UCSD-AML1 (cell line): ENCODE measurements around the gene PHETA1.

Source experiments
- DNase-seq: peaks from one replicate; lab custom pipeline; 2025; ENCODE audit not compliant: unreplicated experiment; lab: John Stamatoyannopoulos, UW

PHETA1 gene

GRCh38 chr12:111368788-111369495 is at the start of gene PHETA1:
TSS of gene PHETA1 (minus strand) at chr12:111369095. CDS start at chr12:111363427, 5,668 bp downstream.
- DNase-seq = peak; percentile 92

GRCh38 chr12:111418594-111418880 is 49.6 kb upstream of the PHETA1 start:
- DNase-seq = no peak

- DNase-seq = no peak
These were observed 49.1 kb upstream of the PHETA1 start for GRCh38 chr12:111417784-111418593.

GRCh38 chr12:111417290-111417689 is 48.4 kb upstream of the PHETA1 start:
- no peak for DNase-seq

GRCh38 chr12:111414711-111415252 is 45.9 kb upstream of the PHETA1 start:
- no peak for DNase-seq

GRCh38 chr12:111413442-111414086 is 44.7 kb upstream of the PHETA1 start:
- no peak for DNase-seq

GRCh38 chr12:111412830-111413441 is 44.0 kb upstream of the PHETA1 start:
- DNase-seq = no peak

- peak; percentile 34 for DNase-seq
These were observed 43.3 kb upstream of the PHETA1 start for GRCh38 chr12:111412007-111412829.

GRCh38 chr12:111411185-111411764 is 42.4 kb upstream of the PHETA1 start:
- DNase-seq = no peak

GRCh38 chr12:111410431-111411184 is 41.7 kb upstream of the PHETA1 start:
- no peak for DNase-seq

- peak; percentile 90 for DNase-seq
These were observed 41.0 kb upstream of the PHETA1 start for GRCh38 chr12:111409780-111410430.

- peak; percentile 67 for DNase-seq
These were observed 40.5 kb upstream of the PHETA1 start for GRCh38 chr12:111409403-111409779.

- DNase-seq = no peak
These were observed 39.9 kb upstream of the PHETA1 start for GRCh38 chr12:111408686-111409402.

GRCh38 chr12:111408116-111408440 is 39.2 kb upstream of the PHETA1 start:
- no peak for DNase-seq

- no peak for DNase-seq
These were observed 38.7 kb upstream of the PHETA1 start for GRCh38 chr12:111407377-111408115.

GRCh38 chr12:111406474-111407376 is 37.8 kb upstream of the PHETA1 start:
- no peak for DNase-seq
